Activated CD4-positive, alpha-beta T cell treated with anti-CD3 and anti-CD28 coated beads for 48 hours (primary cell): ENCODE data around the gene KCNMA1.

Source experiments
- DNase-seq: peaks from one replicate; pipeline ENCODE4 v3.0.0-alpha.2; 2020

KCNMA1 gene

DNA sequence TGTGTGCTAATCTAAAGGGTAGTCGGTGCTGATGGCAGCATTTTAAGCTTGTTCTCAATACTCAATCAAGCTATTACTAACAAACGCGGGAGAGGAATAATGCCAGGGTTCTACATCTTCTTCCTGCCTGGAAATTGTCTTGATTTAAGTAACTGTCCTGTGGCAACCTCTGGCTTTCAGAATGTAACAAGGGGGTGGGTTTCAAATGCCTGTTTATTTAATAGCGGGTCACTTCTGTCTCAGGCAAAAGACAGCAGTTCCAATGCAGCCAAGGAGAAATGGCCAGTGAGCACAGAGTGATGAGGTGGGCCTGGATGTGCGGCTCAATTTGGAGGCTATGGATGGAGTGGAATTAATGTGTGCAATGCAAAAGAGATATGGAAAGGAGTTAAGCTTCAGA, 692.4 kb downstream of the KCNMA1 start:
- no peak for DNase-seq

DNA sequence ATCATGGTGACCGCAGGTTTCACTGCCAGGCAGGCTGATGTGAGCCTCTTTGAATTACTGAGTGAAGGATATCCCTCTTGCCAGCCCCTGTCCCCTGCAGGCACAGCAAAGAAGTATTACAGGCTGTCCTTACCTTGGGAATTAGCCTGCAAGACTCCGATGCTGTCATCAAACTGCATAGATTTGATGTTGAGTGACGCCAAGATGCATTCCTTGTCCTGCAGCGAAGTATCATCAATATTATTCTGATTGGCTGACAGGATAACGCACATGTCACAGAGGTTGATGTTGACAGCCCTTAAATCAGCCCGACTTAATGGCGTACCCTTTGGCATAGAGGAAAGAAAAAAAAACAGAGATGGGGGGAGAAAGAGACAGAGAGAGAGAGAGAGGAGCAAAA, 693.0 kb downstream of the KCNMA1 start:
- no peak for DNase-seq

GRCh38 chr10:76942628-76943416, 694.8 kb downstream of the KCNMA1 start:
- no peak for DNase-seq

DNA sequence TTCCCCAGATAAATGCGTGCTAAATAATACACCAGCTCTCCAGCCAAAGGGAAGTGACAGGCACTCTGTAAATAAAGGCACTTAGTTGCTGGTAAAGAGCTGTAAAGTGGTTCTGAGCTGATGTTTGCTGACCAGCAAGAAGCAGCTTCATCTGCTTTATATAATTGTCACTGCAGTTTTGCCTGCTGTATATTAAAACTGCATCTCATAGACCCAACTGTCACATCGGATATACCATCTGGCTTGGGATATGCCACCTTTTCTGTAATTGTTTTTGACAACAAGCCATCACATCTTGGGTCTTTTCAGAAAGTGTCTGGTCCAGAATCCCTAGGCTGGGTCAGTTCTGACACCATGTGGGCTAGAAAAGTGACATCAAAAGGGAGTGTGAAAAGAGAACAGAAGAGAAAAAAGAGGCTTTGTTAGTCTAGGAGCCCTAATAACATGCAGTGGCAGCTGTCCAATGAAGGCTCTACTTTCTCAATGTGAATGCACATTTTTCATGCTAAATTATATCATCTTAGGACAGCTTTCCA, 697.6 kb downstream of the KCNMA1 start:
- no peak for DNase-seq

DNA sequence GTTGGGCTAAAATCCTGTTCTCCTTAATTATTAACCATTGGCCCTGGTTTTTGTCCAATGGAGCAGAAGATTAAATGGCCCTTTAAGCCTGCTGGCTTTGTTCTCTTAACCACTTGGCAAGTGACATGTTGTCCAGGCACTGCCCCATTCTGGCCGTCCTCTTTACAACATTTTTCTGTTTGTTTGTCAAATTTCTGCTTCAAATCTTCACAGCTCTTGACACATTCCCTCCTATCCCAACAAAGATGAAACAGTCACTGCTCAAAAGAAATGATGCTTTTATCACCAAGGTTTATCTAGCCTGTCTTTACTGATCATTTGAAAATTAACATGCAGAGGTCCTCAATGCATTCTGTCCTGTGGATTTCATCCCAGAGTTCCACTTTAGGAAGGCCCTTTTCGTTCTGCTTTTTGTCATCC, 700.4 kb downstream of the KCNMA1 start:
- DNase-seq, result no peak

DNA sequence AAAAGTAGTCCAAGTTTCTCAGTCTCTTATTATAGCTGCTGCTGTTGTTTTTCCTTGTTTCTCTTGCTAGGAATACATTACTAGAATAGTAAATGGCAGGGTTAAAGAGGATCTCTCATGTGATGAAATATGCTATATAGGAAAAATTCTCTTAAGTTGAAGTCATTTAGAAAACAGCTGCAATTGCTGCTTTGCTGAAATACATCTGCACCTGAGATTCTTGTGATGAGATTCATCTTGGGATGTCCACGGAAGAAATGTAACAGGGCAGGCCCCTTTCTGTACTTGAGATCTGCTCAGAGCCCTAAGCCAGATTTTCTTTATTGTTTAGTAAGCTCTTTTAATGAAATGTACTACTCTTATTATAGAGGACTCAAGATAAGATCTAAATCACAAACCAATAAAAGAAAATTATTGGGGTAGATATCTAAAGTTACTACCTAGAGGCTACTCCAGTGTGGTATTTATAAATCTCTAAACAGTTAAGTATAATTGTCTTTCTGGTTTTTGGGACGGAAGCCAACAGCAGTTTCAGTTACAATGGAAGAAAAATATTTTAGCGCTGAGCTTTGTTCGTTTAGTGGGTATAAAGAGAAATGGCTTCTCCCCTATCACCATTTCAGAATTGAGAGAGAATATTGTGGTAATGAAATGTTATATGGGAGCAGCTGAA, 701.5 kb downstream of the KCNMA1 start:
- DNase-seq, result no peak

DNA sequence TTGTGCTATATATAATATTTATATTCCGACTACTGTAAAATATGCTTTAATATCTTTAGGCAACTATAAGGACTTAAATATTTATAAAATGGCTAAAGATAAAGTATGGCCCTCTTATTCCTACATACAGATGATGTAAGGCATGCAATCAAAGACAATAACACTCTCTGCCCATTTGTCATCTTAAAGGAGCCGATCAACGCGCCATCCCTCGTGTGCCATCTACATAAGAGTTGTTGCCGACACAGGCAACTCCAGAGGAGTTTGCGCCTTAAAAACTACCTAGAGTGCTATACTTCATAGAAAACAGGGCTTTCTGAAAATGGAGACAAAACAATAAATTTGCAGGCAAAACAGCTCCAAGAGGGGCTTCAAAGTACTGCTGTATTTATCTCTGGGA, 709.0 kb downstream of the KCNMA1 start:
- DNase-seq, result no peak

DNA sequence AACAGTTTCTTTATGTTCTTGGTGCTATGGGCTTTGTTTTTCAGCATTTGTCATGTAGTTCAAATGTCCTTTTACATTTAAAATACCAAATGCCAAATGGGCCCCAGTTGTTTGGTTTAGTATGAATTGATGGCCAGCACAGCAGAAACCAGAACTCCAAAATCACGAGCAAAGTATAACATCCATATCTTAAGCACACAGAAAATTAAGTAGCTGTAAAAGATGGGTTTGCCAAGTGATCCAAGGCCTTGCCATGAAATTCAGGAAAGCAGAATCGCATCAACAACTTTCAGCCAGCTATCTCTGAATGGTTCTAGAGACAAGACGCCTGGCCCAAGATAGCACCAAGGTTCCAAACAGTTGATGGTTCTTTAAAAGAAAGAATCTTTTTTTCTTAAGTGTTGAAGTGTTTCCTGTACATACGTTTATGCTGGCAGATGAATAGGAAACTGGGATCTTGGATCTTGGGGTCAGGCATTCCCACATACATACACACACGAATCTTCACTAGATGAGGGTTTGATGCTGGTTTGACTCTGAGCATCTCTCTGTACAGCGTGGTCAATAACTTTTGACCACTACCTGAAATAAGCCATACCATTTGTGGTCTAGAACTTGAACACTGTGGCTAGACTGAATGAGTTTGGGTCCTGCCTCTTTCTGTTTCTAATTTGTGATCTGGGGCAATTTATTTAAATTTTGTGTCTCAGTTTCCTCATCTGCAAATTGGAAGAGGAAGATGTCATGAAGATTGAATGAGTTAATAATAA, 711.8 kb downstream of the KCNMA1 start:
- no peak for DNase-seq

- no peak for DNase-seq
Observed at GRCh38 chr10:76922666-76923065, 714.9 kb downstream of the KCNMA1 start.

DNA sequence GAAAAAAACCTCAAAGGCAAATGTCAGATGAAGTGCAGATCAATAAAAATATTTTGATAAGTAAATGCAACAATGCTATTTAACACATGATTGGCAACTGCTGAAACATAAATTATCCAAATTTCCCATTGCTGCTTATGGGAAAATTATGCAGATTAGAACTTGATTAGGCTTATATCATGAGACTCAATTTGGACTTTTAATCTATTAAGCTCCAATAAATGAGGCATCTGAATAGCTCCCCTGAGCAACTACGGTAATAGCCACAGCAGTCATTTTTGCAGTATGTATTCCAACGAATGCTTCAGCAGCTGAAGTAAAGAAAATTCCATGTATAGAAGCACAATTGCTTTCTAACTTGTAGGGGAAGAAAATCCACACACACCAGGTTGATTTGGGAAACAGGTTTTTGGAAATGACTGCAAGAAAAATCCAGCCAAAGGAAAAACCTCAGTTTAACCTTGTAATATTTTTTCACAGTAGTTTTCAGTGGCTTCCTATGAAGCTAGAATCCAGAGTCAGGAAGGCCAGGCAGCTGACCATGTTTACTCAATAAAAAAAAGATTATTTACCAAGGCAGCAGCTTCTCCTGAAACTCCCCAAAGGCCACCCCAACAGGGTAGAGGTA, 716.1 kb downstream of the KCNMA1 start:
- DNase-seq, result no peak

DNA sequence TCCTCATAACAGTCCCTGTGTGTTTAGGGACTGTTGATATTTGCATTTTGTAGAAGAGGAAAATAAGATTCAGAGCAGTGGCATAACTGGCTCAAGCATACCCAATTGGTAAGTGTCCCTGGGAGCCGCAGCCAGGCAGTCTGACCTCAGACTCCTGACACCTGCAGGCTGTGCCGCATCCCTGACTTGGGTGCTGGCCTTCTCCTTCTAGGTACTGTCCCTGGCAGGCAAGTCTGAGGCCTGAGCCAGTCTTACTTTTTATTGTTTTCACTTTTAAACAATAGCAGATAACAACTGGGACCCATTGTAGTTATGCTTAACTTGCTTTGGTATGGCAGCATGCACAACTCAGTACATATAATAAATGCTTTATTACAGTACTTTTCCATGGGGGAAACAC, 717.0 kb downstream of the KCNMA1 start:
- no peak for DNase-seq

DNA sequence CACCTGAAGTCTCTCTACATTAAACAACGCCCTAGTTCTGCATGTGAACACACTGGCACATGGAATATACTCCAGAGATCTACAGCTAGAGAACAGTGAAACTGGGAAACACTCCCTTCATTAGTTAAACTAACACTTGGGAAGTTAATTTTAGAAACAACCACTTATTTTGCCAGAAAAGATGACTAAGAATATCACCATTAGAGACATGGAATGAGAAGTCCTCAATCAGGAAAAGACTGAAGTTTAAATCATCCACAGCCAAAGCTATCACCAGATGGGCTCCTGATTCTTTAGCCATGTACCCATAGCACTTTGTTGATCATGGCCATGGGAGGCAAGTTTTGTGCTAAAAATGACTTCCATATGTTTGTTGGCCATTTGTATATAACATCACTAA, 719.5 kb downstream of the KCNMA1 start:
- no peak for DNase-seq

- DNase-seq, result no peak
Observed at GRCh38 chr10:76917071-76917470, 720.5 kb downstream of the KCNMA1 start.

DNA sequence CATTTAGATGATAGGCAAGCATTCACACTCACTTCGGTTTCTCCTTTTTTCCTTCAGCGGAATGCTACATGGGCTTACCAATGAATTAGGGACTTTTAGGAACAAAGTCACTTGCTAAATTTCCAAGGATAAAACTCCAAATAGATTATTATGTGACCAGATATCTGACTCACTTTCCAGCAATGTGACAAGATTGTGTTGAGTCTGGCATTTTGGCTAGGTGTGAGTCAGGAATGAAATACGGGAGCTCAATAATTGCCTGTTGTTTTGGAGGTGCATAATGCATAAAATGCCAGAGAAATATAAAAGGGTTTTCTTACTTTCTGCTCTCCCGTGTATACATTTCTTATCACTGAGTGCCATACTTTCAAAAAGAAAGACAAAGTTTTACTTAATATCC, 721.1 kb downstream of the KCNMA1 start:
- no peak for DNase-seq

DNA sequence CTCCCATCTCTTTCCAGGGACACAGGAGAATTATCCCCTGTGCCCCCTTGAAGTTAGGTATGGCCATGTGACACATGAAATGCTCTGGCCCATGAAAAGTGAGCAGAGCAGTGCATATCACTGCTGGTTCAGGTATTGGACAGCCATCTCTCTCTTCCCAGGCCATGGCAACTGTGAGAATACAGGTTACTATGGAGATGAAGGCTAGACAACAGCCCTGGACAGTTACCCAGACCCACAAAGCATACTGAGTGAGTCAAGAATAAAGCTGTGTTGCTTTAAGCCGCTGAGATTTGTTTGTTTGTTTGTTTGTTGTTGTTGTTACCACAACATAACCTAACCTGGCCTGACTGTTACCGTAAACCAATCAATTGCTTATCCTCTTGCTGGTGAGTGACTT, 722.3 kb downstream of the KCNMA1 start:
- no peak for DNase-seq

- no peak for DNase-seq
Observed at GRCh38 chr10:76911184-76911583, 726.4 kb downstream of the KCNMA1 start.

GRCh38 chr10:76910184-76910962, 727.2 kb downstream of the KCNMA1 start:
- no peak for DNase-seq

GRCh38 chr10:76906256-76906655, 731.4 kb downstream of the KCNMA1 start:
- DNase-seq, result no peak

DNA sequence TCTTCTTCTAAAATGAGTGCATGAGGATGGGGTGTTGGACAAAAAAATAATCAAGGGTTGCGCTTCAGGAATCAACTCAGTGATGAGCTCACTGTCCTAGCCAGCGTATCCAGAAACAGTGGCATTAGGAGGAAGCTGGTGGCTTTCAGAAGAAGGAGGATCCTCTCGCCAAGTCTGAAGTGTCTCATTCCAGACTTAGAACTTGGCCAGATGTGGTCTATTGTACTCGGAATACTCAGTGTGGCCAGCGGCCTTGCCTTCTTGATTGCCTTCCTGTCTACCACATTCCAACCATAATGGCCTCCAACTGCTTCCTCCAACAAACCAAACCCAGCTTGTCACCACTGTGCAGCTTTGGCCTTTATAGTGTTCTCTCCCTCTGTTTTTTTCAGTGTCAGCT, 732.4 kb downstream of the KCNMA1 start:
- no peak for DNase-seq

- DNase-seq, result no peak
Observed at GRCh38 chr10:76903387-76903945, 734.1 kb downstream of the KCNMA1 start.

DNA sequence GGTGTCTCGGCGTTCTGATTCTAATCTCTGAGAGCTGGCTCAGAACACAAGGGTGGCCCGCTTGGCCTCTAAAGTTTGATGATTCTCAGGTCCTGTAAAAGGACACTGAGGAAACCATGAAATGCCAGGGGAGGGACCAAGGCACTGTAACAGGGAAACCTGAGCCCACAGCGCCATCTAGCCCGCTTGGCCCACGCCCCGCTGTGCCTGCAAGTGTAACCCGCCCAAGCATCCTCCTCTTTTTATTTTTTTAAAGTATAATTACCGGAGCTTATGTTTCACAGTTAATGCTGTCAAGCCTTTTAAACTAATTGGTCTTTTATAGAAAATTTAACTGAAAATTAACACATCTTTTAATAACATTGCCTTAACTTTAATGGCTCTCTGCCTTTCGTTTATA, 734.7 kb downstream of the KCNMA1 start:
- peak; percentile 5 for DNase-seq

- no peak for DNase-seq
Observed at GRCh38 chr10:76901701-76902100, 735.9 kb downstream of the KCNMA1 start.
